Activated CD8-positive, alpha-beta memory T cell treated with anti-CD3 and anti-CD28 coated beads, Interleukin-2, amount 50 U/mL, for 24 hours (primary cell): ENCODE data around the gene RBM34.

ENCODE experiments used
- DNase-seq: peaks from one replicate; pipeline ENCODE4 v3.0.0-alpha.2; 2020; ENCODE audit errors: extremely low read depth

The RBM34 gene

DNA sequence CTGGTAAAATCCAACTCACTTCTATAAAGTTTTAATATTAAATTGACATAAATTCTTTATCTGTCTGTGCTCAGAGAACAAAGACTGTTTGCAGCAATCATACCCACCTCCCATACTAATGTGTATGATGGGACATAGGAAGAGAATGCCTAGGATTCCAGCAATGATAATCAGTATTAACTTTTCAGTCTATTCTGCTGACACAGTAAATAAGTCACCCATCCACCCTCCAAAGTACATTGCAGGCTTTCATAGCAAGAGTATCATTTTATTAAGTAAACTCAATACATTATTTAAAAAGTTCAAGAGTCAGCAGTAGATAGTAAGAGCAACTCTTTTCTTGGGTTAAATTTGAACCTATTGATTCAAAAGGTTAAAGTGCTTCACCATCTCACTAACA is 8.8 kb downstream of the RBM34 start:
- no peak for DNase-seq

DNA sequence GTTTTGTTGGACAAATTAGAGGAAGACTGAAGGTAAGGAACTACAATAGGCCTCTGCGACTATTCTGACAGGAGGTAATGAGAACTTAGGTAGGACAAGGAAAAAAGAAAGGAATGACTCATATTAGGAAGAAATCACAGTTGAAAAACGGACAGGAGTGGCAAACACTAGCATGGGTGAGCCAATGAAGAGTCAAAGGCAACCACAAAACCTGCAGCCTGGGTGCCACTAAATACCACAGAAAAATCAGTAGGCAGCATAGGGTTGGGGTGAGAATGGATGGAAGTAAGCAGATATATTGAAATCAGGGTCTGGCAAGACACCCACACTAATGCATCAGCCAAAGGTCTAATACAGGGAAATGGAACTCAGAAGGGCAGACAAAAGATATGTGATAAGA is 10.0 kb downstream of the RBM34 start:
- no peak for DNase-seq

DNA sequence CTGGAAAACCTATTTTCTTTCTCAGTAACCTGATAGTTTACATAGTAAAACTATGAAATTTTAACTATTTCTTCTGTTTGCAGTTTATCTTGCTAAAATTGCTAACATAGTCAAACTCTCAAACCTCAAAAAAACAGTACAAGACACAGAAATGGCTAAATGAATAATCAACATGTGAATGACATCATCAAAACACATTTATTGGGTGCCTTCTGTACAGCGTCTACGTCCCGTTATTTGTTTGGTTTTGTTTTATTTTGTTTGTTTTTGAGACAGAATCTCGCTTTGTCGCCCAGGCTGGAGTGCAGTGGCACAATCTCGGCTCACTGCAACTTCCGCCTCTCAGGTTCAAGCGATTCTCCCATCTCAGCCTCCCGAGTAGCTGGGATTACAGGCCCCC is 11.2 kb downstream of the RBM34 start:
- DNase-seq: no peak

DNA sequence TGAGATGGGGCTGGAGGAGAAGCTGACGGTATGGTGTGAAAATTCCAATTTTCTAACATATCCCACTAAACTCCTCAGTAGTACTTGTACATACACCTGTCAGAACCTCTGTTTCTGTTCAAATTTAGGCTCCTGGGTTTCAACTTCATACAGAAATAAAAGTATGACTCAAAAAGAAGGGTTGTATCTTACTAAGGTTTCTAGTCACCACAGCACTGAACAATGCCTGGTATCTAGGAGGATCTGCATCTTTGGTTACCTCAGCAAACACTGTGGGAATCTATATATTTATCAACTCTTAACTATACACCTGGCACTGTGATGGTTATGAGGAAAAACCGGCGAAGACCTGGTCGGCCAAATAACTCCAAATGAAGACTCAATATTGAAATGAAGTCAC is 13.8 kb downstream of the RBM34 start:
- DNase-seq: no peak

DNA sequence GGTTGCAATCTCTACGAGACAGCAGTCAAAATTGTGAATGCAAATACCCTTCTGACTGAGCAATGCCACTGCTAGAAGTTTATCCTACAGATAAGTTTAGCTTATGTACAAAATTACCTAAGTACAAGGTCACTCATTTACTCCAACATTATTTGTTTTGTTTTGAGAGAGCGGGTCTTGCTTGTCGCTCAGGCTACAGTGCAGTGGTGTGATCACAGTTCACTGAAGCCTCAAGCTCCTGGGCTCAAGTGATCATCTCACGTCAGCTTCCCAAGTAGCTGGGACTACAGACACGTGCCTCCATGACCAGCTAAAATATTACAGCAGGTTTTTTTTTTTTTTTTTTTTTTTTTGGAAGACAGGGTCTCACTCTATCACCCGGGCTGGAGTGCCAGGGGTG is 15.4 kb downstream of the RBM34 start:
- no peak for DNase-seq

DNA sequence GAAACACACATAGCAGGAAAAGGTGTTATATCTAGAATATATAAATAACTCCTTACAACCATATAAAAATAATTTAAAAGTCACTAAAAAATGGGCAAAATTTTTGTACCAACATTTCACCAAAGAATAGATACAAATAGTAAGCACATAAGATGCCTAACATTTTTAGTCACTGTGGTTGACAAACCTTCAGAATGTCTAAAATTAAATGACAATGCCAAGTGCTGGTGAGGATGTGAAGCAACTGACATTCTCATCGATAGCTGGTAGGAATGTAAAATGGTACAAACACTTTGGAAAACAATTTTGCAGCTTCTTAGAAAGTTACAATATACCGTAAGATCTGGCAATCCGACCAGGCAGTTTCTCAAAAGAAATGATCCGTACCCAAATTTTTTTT is 18.1 kb downstream of the RBM34 start:
- no peak for DNase-seq

DNA sequence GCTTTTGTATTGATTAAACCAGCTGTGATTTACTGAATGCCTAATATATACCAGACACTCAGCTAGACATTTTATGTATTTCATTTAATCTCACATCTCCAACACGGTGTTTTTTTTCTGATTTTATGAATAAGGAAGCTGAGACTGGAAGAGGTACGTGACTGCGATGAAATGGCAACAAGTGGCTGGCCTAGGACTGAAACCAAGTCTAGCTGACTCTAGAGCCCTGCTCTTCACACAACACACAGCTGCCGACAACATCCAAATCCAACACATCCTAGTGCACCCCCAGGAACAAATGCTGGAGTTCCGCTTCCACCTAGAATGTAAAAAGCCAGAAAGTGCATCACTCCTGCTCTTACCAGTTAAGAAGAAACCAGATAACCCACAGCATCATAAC is 21.7 kb downstream of the RBM34 start:
- DNase-seq: no peak

DNA sequence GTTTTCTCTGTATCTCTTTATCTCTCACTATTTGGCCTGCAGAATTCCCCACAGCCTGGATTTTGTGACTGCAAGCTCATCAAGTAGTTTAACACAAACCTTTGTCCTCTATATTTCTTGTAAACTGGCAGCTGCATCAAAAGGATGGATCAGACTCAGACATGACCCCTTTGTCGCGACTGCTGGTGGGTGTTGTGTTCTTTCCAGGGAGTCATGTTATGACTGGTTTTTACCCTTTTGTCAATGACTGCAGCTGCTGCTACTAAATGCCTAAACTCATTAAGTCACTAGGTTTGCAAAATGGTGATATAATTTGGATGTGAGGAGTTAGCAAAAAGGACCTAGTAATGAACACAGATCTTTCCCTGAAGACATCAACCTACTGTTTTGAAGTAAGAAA is 22.2 kb downstream of the RBM34 start:
- DNase-seq: no peak

DNA sequence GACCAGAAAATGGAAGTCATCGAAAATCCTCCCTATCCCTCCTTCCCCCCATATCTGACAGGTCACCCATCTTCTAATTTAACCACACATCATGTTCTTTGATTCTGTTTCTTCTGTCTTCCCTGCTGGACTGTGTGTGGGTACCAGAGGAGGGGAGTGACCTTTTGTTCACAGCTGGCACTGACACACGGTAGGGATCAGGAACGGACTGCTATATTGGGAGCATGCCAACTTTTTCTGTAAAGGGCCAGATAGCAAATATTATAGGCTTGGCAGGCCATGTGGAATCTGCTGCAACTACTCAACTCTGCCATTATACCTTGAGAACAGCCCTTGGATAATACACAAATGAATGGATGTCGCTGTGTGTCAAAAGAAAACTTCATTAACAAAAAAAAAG is 24.9 kb downstream of the RBM34 start:
- no peak for DNase-seq

DNA sequence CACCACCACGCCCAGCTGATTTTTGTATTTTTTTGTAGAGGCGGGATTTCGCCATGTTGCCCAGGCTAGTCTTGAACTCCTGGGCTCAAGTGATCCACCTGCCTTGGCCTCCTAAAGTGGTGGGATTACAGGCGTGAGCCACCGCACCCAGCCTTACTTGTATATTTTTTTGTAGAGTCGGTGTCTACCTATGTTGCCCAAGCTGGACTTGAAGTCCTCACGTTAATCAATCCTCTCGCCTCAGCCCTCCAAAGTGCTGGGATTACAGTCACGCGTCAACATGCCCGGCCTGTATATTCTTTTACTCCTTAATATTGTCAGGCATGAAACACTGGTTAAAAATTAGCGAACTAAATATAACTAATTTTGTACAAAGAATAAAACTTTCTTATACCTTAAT is 26.9 kb downstream of the RBM34 start:
- DNase-seq: no peak

DNA sequence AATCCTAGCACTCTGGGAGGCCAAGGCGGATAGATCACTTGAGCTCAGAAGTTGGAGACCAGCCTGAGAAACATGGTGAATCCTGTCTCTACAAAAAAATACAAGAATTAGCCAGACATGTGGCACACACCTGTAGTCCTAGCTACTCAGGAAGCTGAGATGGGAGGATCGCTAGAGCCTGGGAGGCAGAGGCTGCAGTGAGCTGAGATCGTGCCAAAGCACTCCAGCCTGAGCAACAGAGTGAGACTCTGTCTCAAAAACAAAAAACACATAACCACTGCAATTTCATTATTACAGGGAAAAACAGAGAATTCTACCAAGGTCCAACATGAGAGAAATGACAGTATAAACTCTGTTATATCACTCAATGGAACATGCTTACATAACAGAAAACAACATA is 28.0 kb downstream of the RBM34 start:
- DNase-seq: no peak

DNA sequence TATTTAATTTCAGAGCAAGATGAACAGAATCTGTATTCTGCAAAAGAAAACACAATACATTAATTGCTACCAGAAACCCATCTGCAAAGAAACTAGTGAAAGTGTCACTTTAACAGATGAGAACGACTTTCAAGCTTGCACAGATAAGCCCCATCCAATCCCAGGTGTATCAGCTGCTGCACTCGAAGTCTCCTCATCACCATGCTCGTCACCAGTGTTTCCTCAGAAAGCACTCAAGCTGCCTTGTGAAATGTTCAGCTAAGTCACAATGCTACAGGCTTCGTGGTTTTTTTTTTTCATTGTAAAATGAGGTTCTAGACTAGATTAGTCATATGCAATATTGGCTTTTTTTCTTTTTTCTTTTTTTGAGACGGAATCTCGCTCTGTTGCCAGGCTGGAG is 29.1 kb downstream of the RBM34 start:
- no peak for DNase-seq

DNA sequence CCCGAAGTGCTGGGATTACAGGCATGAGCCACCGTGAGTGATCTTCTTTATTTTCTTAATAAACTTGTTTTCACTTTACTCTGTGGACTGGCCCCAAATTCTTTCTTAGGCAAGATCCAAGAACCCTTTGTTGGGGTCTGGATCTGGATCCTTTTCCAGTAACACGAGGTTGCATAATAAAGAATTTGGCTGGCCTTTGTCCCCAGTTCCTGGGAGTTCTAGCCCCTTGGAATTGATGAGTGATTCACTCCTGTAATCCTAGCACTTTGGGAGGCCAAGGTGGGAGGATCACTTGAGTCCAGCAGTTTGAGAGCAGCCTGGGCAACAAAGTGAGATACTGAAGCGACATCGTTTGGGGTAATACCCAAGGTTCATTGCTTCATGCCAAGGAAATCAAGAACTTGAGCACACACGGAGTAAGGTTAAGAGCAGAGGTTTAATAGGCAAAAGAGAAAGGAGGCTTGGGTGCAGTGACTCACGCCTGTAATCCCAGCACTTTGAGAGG is 30.2 kb downstream of the RBM34 start:
- no peak for DNase-seq

DNA sequence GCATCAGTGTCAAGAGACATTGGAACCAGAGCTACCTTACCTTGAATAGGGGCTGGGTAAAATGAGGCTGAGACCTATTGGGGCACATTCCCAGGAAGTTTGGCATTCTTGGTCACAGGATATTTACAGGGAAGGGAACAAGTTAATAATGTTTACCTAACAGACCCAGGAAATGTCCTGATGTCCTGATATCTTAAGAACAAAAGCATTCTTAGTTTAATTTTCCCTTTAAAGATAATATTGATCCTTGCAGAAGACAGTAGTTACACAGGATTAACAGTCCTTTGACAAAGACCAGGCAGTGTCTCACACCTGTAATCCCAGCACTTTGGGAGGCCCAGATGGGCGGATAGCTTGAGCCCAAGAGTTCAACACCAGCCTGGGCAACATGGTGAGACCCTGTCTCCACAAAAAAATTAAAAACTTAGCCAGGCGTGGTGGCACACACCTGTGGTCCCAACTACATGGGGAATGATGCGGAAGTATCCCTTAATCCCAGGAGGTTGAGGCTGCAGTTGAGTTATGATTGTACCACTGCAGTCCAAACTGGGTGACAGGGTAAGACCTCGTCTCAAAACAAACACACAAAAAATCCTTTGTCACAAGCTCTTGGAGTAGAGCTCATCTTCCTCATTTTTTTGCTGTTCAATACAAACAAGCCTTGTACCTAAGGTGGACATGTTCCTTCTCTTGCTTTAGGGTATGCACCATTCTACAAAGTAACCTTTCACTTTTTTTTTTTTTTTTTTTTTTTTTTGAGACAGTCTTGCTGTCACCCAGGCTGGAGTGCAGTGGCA is 31.1 kb downstream of the RBM34 start:
- DNase-seq: no peak

DNA sequence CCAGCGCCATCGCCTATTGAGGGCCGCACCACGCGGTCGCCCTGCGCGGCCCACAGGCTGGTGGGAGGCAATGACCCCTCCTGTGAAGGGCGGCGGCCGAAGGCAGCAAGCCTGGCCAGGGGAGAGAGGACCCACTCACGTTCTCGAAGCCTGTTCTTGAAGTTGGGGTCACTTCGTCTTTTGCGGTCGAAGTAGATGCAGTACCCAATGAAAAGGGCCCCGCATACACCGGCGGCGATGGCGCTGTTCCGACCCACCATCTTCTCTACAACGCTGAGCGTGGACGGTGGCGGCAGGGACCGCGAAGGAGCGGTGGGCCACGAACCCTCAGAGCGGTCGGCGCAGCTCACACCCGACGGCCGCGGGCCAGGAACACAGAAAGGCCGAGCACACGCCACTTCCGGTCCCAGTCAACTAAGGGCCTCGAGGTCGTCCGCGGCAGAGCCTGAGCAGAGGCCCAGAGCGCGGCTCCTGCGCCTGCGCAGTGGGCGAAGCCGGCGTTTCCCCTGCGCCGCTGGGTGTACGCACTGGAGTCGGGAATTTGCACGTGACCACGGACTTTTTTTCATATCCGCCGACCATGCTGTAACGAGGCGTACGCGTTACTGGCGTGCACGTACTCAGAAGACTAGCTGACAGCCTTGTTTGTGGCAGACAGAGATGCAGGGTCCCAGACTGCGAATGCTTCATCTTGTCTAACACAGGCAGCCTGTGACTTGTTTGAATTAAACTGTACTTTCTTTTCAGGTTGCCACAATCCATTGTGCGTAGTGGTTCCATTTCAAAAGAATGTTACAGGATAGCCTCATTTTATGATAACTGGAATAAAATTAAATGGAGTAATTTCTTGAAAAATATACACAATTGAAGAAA is 32.4 kb downstream of the RBM34 start, which contains the start of gene TOMM20:
Gene TOMM20 (minus strand): TSS at position 382 of the 873 bp plus-strand sequence. CDS start 122 bp downstream, at position 260.
- DNase-seq: peak; percentile 88

DNA sequence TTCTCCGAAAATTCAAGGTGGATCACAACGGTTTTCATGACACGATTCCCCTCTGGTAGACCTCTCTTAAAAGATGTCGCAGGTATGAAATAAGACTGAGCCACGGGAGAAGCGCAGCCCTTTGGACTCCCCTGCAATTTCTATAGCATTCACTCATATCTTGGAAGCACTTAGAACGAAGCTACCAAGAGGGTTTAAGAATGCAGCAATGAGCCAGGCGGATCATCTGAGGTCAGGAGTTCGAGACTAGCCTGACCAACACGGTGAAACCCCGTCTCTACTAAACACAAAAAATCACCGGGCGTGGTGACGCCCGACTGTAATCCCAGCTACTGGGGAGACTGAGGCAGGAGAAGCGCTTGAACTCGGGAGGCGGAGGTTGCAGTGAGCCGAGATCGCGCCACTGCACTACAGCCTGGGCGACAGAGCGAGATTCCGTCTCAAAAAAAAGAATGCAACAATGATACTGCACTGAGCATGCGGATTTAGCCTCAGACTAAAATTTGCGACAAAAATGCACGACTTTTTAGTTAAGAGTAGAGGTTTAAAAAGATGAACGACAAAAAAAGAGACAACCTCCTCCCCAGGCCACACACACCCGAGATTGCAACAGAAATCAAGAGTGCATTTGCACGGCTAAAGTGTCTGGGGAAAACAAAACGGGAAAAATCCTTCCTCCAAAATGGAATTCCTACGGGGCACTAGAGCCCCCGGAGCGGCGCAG is 33.2 kb downstream of the RBM34 start:
- no peak for DNase-seq

DNA sequence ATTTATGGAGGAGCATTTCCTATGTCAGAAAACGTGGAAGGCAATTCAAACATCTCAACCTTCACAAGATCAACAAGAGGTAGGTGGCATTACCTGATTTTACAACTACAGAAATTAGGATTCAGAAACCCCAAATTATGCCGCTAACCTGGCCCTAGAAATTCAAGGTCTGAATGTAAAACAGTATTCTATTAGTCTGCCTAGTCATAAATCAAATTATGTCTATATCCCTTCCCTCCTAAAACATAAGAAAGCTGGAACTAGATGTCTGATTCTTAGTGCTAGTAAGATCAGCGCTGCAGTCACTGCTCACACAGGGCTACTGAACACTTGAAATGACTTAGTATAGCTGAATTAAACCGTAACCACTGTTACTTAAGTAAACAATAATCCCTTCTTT is 33.8 kb downstream of the RBM34 start:
- DNase-seq: no peak

DNA sequence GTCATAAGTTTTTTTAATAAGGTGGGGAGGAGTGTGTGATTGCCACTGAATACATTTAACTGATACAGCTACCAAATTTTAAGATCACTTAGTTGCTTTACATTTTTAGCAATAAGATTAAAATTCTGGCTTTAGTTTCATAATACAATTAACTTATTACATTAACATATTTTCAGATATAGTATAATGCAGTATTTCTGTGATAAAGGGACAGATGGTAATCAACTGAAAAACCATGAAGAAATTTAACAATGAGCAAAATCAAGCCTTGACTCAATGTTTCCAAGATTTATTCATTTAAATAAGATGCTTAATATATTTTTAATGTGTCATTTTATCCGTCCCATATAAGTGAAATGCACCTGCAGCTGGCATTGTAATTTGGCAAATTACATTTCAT is 36.4 kb downstream of the RBM34 start:
- DNase-seq: no peak

DNA sequence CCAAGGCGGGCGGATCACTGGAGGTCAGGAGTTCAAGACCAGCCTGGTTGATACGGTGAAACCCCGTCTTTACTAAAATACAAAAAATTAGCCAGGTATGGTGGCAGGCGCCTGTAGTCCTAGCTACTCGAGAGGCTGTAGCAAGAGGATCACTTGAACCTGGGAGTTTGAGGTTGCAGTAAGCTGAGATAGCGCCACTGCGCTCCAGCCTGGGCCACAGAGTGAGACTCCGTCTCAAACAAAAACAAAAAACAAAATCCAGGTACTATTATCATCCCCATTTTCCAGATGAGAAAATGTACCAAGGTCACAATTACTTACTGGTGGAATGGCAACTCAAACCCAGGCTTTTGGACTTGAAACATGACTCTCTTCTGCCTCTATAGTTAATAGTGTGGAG is 36.9 kb downstream of the RBM34 start:
- no peak for DNase-seq

DNA sequence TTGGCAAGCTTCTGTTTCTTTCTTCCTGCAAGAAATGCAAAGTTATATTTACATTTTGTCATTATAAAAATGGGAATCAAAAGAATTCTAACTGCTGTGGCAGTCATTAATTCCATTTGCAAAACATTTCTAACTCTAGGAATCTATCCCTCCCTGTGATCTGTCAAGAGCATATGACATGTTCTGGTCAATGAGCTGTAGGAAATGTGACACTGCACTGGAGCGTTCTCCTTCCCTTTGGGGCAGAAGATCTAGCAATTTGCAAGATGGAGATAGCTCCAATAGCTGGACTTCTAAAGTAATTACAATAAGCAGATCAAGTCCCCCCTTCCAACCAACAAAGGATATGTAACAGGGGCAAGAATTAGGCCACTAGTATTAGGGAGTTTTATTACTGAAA is 38.7 kb downstream of the RBM34 start:
- DNase-seq: no peak

DNA sequence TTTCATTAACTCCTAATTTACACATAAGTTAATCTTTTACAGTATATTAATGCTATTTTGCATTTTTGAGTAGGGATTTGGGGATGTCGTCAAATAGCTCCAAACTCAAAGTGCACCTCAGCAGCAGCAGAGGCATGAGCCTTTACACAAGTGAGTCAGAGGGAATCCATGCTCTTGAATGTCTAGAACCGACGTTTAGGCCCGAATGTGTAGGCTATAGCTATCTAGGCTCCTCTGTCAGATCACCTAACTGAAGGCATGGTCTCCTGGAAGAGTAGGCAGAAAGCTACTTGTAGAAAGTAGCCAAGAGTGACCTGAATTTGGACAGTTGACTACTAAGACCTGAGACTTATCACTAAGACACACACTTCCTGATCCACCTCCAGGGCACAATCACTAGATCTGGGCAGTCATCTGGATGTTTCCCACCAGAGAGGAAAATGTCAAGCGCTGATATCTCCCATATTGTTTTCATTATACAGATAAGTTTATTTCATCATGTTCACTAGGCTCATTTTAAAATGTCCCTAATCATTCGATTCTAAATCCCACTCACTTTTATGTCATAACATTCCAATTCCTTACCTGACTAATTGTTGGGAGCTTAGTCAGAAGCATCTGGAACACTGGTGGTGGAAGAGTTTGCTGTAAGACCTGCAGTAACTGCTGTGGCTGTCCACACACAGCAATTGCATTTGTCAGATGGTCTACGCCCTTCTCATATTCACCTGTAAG is 47.7 kb downstream of the RBM34 start:
- DNase-seq: no peak
